OCI-LY3 (cell line): ENCODE measurements around the gene FOXO1.

ENCODE experiments used
- CTCF ChIP-seq: fragments of 200-600, 300-600 bp; sonication (generic); IDR thresholded peaks from 2 replicates; pipeline ENCODE4 v1.5.1; 2014; ENCODE audit warnings: antibody characterized with exemption, low read length, low read depth
- EZH2phosphoT487 ChIP-seq: fragments of 200-600 bp; shearing (Covaris generic); IDR thresholded peaks from 2 replicates; pipeline ENCODE4 v1.6.1; 2018; ENCODE audit warnings: antibody characterized with exemption, mixed run types, low read depth

GRCh38 chr13:40546047-40546446 lies 120.4 kb downstream of the FOXO1 start:
- no peak for TF ChIP-seq EZH2phosphoT487
- no peak for TF ChIP-seq CTCF
